Measurements from ENCODE around the gene MOCS3. TPM values are rescaled to one million over a fixed set of nuclear protein-coding genes. Genes with fewer than 3 reads are reported as not detected.

Gene MOCS3
- total RNA-seq, 6 experiments from 2014 or later = 2.3 to 3.2 (median 2.7) TPM

DNA sequence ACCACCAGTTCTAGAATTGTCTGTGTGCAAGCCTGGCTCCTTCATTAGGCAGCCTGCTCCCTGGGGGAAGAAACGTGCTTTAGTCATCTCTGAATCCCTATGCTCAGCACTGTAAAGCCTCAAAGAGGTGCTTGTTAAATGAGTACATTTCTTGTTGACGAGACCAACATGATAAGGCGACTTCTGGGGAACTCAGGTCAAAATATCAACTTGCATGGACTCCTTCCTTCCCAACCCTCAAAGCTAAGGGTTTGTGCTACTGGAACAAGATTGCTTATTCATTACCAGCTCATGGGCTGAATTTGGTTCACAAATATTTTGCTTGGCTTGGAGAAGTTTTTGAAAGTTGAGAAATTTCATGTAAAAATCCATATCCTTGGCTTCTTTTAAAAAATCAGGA is 53.7 kb downstream of the MOCS3 start:
- Histone ChIP-seq H3K27ac (no peak overlapping the region), H3K36me3 (no peaks in the 10 kb centered on the region), H3K9me3 (no peaks in the 10 kb centered on the region), H3K4me3 (no peak overlapping the region), H3K27me3 (no peaks in the 10 kb centered on the region), H3K4me1 (no peaks in the 10 kb centered on the region)
- DNase-seq (no peak), ATAC-seq (no peak)
- TF ChIP-seq, protein P1, sequence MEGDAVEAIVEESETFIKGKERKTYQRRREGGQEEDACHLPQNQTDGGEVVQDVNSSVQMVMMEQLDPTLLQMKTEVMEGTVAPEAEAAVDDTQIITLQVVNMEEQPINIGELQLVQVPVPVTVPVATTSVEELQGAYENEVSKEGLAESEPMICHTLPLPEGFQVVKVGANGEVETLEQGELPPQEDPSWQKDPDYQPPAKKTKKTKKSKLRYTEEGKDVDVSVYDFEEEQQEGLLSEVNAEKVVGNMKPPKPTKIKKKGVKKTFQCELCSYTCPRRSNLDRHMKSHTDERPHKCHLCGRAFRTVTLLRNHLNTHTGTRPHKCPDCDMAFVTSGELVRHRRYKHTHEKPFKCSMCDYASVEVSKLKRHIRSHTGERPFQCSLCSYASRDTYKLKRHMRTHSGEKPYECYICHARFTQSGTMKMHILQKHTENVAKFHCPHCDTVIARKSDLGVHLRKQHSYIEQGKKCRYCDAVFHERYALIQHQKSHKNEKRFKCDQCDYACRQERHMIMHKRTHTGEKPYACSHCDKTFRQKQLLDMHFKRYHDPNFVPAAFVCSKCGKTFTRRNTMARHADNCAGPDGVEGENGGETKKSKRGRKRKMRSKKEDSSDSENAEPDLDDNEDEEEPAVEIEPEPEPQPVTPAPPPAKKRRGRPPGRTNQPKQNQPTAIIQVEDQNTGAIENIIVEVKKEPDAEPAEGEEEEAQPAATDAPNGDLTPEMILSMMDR (IDR thresholded peaks at IDR 0.05) = no peak
- TF ChIP-seq POLR2A (IDR thresholded peaks at IDR 0.05) = no peak
- intact Hi-C loops (cut with DNase I) = no loop called here
- 68% methylated on average over 3 of the region's 3 CpGs for WGBS (ENCODE audit: insufficient coverage, low coverage, low lambda C conversion rate, missing lambda C conversion rate)

Other genes starting within 250 kb of the MOCS3 start
- gene PARD6B, start 227.2 kb upstream of the MOCS3 start, total RNA-seq = 10 to 100 TPM in 2 of 6 experiments, 1 to 10 TPM in 4; 6.6 to 11.1 (median 8.5) TPM
- gene BCAS4, start 163.8 kb upstream of the MOCS3 start, total RNA-seq = 1 to 10 TPM in 1 of 6 experiments, under 1 TPM in 5; 0.31 to 1.4 (median 0.60) TPM
- 10 to 100 TPM; 19.8 to 25.9 (median 23.1) TPM for gene ADNP, start 27.4 kb upstream of the MOCS3 start, total RNA-seq
- 10 to 100 TPM; 16.6 to 40.4 (median 21.2) TPM for gene DPM1, start 286 bp upstream of the MOCS3 start, total RNA-seq
- under 1 TPM in 5 of 6 experiments, not detected in 1; 0.18 to 0.51 (median 0.22) TPM for gene KCNG1, start 64.3 kb downstream of the MOCS3 start, total RNA-seq